ENCODE results near the gene SAFB. TPM values are rescaled to one million over a fixed set of nuclear protein-coding genes. Genes with fewer than 3 reads are reported as not detected.
A peak's percentile ranks its signal among the peaks of the same experiment; 100 is the strongest.

SAFB gene
- total RNA-seq = 76.6 TPM

- peak; percentile 94 for DNase-seq
These were observed at the start of gene SAFB, which contains the start of gene SAFB2 for GRCh38 chr19:5622465-5623396. Gene SAFB, plus strand, starts transcription at chr19:5623083. Its CDS starts 123 bp downstream, at chr19:5623206. Gene SAFB2, minus strand, starts transcription at chr19:5622776. Its CDS starts 61 bp downstream, at chr19:5622715.

DNA sequence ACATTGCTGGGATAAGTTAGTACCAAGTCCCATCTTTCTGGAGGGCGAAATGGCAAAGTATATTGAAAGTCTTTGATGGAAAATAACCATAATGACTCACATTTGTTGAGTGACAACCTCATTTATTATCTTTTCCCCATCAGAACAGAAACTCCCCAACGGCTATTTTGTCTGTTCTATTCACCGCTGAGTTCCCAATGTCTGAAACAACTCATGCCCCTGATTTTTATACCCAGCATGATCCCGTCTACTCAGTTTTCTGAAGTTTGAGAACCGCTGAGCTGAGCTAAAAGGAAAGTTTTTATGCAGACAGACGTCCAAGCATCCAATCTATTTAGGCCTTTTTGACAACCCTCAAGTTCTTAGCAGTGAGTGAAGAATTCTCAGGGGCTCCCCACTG is 47.3 kb upstream of the SAFB start:
- DNase-seq = no peak

GRCh38 chr19:5578097-5578846 is 44.6 kb upstream of the SAFB start:
- DNase-seq = no peak

GRCh38 chr19:5579286-5579685 is 43.6 kb upstream of the SAFB start:
- no peak for DNase-seq

DNA sequence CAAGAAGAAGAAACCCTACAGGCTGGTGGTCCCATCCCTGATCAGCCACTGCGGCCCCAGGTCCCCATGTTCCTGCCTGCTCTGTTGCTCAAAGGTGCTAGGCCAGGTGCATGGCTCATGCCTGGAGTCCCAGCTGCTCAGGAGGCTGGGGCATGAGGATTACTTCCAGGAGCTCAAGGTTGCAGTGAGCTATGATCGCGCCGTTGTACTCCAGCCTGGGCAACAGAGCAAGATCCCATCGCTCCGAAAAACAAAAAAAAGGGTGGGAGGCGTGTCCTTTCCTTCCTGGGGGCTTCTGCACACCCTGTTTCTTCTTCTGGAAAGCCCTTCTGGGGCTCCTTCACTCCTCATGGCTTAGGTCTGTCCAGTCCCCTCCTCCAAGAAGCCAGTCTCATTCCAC is 43.2 kb upstream of the SAFB start:
- no peak for DNase-seq

- DNase-seq = no peak
These were observed 42.7 kb upstream of the SAFB start for GRCh38 chr19:5580161-5580571.

- DNase-seq = no peak
These were observed 37.2 kb upstream of the SAFB start for GRCh38 chr19:5585461-5586299.

GRCh38 chr19:5586300-5587070 is 36.4 kb upstream of the SAFB start:
- no peak for DNase-seq

GRCh38 chr19:5587071-5587455 is 35.8 kb upstream of the SAFB start:
- DNase-seq = no peak

DNA sequence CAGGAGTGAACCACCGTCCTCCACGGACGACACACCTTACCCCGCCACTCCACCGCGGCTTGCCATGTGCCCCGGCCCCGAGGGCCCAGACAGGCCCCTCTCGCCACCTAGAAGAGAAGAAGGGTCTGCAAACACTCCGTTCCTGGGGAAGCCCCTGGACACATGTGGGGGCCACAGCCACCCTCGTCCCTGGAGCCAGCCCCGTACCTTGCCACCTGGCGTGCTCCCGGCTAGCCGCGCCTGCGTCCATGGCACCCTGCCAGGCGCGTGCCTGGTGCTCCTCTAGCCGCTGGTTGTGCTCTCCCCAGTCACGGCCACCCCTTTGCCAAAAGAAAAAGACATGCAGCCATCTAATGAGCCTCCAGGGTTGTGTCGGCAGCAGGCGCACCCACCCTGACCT is 35.2 kb upstream of the SAFB start:
- no peak for DNase-seq

DNA sequence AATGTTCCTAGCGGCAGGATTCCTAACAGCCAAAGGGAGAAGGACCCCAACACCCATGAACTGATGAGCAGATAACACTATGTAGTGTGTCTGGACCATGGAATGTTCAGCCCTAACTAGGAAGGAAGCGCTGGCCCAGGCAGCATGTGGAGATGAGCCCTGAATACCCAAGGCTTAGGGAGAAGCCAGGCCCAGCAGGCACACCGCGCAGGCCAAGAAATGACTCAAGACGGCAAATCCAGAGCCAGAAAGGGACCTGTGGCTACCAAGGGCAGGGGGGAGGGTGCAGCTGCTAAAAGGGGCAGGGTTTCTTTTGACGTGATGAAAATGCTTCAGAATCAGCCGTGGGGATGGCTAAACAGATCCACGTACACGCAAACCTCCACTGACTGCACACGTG is 34.4 kb upstream of the SAFB start:
- DNase-seq = no peak

DNA sequence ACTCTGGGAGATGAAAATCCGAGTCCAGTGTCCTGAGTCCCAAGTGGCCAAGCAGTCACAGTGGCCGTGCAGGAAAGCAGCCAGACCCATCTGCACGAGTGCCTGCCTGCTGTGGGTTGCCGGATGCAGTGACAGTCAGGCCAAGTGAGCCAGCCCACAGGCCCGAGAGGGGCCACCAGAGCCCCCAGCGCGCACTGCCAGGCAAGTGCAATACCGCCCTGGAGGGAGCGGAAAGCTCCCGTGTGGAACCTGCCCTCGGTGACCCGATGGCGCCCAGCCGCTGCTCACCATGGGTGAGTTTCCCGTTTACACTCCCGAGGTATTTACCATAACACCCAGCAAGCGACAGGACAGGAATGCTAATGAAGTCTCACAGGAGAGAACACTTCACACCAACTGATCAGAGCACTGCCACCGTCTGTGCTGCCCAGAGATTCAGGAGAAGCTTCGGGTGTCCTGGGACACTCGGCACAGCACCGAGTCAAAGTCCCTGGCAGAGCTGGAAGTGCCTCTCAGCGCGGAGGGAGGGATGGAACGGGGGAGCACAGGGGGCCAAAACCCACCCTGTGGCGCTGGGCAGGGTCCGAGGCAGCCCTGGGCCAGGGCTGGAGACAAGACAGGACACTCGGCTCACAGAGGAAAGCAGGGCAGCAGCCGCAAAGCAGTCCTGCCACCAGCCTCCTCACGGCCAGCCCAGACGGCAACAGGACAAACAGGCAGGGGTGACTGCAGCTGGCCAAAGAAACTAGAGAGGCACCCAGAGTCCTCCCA is 33.8 kb upstream of the SAFB start:
- no peak for DNase-seq

- no peak for DNase-seq
These were observed 32.6 kb upstream of the SAFB start for GRCh38 chr19:5590151-5590864.

DNA sequence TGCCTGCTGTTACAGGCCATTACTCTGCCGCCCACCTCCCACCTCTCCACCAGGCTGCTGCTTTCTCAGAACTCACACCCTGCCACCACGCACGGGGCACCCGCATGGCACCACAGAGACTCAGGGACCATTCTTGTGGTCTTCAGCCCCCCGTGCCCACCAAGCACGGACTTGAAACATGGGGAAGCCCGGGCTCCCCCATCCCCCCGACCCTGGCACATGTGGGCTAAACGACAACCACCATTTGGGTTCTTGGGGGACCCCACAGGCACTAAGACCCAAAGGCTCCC is 32.1 kb upstream of the SAFB start:
- no peak for DNase-seq

DNA sequence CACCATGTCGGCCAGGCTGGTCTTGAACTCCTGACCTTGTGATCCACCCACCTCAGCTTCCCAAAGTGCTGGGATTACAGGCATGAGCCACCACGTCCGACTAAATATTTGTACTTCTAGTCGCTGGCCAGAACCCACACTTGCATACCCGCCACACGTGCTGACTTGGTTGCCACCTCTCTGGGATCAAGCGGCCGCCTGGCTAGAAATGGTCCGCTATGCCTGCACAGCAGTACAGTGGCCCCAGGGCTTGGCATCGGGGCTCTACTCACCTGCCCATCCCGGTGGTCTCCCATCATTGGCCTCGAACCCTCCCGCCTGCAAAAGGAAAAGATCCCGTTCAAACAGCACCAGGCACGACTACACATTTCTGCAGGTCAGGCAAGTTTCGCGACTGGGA is 31.4 kb upstream of the SAFB start:
- no peak for DNase-seq

DNA sequence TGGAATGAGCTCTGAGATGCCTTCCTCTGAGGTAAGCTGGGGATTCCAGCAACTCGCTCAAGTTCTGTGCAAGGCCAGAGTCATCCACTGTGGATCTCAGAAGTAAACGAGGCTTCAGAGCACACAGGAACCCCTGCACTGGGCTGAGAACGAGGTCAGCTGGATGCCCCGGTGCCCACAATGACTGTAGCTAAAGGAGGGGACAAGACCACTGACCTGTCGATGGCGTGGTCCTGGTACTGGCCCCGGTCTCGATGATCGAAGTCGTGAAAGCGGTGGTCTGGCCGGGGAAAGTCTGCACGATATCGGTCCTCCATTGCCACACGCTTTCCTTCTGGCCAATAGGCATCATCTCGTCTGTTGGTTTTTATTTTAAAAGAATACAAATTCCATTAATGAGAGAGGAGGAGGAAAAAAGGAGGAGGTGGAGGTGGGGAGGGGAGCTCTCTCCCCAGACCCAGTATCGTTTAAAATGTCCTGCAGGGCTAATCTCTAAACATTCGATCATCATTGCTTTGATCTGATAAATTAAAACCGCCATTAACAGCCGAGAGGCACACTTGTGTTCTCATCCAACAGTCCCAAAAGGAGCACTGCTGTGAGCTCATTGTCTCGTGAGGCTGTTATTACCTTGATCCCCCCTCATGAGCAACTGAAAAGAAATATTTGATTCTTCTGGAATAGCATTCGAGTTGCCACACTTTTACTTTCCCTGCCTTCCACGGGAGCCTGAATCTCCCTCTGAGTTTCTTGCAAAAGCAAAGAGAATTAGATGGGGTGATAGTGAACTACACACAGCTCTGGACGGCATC is 30.1 kb upstream of the SAFB start:
- no peak for DNase-seq

DNA sequence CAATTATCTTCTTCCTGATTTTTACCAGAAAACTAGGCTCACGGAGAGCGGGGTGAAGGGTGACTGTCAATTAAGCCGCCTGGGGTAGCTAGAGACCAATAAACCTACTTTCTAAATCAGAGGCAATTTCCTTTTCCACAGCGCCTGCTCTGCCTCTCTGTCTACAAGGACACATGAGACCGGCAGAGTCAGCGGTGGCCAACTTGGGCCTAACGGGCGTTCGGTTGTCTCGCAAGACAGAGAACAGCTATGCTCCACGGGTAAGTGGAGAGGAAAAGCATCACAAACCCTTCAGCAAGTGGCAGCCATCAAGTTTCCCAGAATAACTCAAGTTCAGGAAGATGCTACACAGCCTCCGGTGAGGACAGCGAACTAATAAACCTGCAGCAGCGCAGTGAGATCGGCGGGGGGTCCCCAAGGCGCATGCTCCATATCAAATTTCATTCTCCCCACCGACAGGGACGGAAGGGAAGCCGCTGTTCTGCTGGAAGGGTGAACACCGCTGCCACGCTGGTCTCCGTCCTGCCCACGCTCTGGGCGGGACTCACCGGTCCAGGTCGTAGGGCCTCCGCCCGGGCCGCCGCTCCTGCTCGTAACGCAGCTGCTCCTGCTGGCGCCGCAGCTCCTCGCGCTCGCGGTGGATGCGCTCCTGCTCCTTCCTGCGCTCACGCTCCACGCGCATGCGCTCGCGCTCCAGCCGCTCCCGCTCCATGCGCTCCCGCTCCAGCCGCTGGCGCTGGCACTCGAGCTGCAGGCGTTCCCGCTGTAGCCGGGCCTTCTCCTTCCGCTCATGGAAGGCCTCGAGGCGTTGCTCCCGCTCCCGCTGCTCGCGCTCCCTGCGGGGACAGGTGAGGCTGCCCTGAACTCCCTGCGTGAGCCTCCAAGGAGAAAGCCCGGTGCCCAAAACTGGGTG is 29.3 kb upstream of the SAFB start:
- no peak for DNase-seq

DNA sequence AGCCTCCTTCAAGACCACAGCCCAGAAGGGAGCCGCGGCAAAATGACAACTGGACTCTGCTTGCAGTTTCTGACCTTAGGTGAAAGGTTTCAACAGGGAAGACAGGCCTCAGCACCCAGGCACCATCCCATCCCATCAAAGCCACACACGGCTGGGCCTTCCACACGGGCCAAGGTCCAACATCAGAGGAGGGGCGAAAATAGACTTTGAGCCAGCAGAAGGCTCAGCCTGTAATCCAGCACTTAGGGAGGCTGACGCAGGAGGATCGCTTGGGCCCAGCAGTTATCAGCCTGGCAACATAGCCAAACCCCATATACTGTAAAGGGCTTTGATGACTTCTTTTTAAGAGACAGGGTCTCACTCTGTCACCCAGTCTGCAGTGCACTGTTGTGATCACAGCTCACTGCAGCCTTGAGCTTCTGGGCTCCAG is 28.3 kb upstream of the SAFB start:
- DNase-seq = no peak
